ENCODE results near the gene SULF2. TPM values are rescaled to one million over a fixed set of nuclear protein-coding genes. Genes with fewer than 3 reads are reported as not detected.
"Not testable (repeated sequence)": the region's sequence is repeated elsewhere in the genome, so short reads cannot be mapped to it uniquely, and the experiment has no call there.

The SULF2 gene
- total RNA-seq, 1 experiment from 2014 or later: 66.1 TPM

DNA sequence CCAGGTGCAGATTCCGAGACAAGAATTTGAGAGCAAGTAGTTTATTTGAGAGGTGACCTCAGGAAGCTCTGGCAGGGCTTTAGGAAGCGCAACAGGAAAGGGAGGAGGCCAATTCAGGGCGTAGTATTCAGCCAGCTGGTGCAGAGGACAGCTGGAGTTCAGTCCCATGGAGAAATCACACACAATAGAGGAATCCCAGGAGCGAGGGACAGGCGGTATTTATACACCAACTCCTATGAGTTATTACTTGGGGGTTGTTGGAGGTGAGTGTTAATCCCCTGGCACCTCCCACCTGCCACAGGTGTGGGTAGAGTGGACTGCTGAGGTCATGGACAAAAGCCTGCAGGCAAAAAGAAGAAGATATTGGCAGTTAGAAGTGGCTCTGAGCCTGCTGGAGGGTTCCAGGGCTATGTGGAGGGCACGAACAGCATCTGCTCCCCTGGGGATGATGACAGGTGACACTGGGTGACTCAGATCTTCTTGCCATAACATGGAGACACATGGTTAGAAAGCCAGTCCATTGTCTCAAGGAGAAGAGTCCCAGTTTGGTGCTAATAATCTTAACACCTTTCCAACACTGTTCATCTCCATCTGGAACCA is 13.9 kb upstream of the SULF2 start:
- Histone ChIP-seq H3K27me3 (replicated peaks; ENCODE audit: control insufficient read depth, insufficient read depth, low read length) (no peaks in the 10 kb centered on the region), H3K9me3 (no peaks in the 10 kb centered on the region), H3K36me3 (ENCODE audit: control insufficient read depth, insufficient read depth, low read length) (no peaks in the 10 kb centered on the region), H3K4me1 (no peaks in the 10 kb centered on the region), H3K4me3 (ENCODE audit: low read depth, low read length) (no peak overlapping the region)
- CTCF ChIA-PET: no interaction called here
- DNase-seq: no peak
- intact Hi-C loops (cut with micrococcal nuclease; ENCODE audit: unreplicated experiment): no loop called here
- BruUV-seq (replicated peaks): no TSS peak
- Mint-ChIP-seq H3K36me3 (ENCODE audit: insufficient read depth, unreplicated experiment) (no peaks in the 10 kb centered on the region), H3K27ac (ENCODE audit: unreplicated experiment) (no peak overlapping the region), H3K27me3 (ENCODE audit: insufficient read depth, unreplicated experiment) (no peaks in the 10 kb centered on the region), H3K4me1 (ENCODE audit: low read depth, unreplicated experiment) (no peaks in the 10 kb centered on the region), H3K4me3 (ENCODE audit: unreplicated experiment) (no peak overlapping the region), H3K9me3 (ENCODE audit: unreplicated experiment) (no peaks in the 10 kb centered on the region)
- POLR2A ChIA-PET: no interaction called here
- TF ChIP-seq, protein P1, sequence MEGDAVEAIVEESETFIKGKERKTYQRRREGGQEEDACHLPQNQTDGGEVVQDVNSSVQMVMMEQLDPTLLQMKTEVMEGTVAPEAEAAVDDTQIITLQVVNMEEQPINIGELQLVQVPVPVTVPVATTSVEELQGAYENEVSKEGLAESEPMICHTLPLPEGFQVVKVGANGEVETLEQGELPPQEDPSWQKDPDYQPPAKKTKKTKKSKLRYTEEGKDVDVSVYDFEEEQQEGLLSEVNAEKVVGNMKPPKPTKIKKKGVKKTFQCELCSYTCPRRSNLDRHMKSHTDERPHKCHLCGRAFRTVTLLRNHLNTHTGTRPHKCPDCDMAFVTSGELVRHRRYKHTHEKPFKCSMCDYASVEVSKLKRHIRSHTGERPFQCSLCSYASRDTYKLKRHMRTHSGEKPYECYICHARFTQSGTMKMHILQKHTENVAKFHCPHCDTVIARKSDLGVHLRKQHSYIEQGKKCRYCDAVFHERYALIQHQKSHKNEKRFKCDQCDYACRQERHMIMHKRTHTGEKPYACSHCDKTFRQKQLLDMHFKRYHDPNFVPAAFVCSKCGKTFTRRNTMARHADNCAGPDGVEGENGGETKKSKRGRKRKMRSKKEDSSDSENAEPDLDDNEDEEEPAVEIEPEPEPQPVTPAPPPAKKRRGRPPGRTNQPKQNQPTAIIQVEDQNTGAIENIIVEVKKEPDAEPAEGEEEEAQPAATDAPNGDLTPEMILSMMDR (IDR thresholded peaks at IDR 0.05; ENCODE audit: insufficient read depth in 1 of 2, low read depth in 1 of 2, low read length in 1 of 2, severe bottlenecking in 1 of 2, unreplicated experiment in 1 of 2): no peak

DNA sequence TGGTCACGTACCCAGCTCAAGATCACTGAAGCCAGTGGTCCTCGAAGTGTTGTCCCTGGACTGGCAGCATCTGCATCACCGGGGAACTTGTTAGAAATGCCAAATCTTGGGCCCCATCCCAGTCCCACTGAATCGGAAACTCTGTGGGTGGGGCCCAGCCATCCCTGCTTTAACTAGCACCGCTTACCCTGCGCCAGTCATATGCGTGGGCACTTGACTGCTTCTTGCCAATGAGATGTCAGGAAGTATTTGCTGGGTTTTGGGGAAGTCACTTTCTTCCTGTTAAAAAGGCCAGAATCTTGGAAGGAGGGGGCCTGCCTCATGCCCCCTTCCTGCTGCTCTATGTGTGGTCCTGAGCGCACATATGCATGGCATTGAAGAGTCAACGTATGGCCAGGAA is 11.7 kb upstream of the SULF2 start:
- Histone ChIP-seq H3K9me3 (no peaks in the 10 kb centered on the region), H3K27me3 (replicated peaks; ENCODE audit: control insufficient read depth, insufficient read depth, low read length) (no peaks in the 10 kb centered on the region), H3K4me3 (ENCODE audit: low read depth, low read length) (no peak overlapping the region), H3K4me1 (no peaks in the 10 kb centered on the region), H3K36me3 (ENCODE audit: control insufficient read depth, insufficient read depth, low read length) (no peaks in the 10 kb centered on the region)
- Mint-ChIP-seq H3K4me1 (ENCODE audit: low read depth, unreplicated experiment) (no peaks in the 10 kb centered on the region), H3K27me3 (ENCODE audit: insufficient read depth, unreplicated experiment) (no peaks in the 10 kb centered on the region), H3K4me3 (ENCODE audit: unreplicated experiment) (no peak overlapping the region), H3K27ac (ENCODE audit: unreplicated experiment) (no peak overlapping the region), H3K36me3 (ENCODE audit: insufficient read depth, unreplicated experiment) (no peaks in the 10 kb centered on the region), H3K9me3 (ENCODE audit: unreplicated experiment) (no peaks in the 10 kb centered on the region)
- intact Hi-C loops (cut with micrococcal nuclease; ENCODE audit: unreplicated experiment): no loop called here
- POLR2A ChIA-PET: no interaction called here
- CTCF ChIA-PET: no interaction called here
- TF ChIP-seq, protein P1 (IDR thresholded peaks at IDR 0.05; ENCODE audit: insufficient read depth in 1 of 2, low read depth in 1 of 2, low read length in 1 of 2, severe bottlenecking in 1 of 2, unreplicated experiment in 1 of 2): no peak
- no peak for DNase-seq
- no TSS peak for BruUV-seq (replicated peaks)

DNA sequence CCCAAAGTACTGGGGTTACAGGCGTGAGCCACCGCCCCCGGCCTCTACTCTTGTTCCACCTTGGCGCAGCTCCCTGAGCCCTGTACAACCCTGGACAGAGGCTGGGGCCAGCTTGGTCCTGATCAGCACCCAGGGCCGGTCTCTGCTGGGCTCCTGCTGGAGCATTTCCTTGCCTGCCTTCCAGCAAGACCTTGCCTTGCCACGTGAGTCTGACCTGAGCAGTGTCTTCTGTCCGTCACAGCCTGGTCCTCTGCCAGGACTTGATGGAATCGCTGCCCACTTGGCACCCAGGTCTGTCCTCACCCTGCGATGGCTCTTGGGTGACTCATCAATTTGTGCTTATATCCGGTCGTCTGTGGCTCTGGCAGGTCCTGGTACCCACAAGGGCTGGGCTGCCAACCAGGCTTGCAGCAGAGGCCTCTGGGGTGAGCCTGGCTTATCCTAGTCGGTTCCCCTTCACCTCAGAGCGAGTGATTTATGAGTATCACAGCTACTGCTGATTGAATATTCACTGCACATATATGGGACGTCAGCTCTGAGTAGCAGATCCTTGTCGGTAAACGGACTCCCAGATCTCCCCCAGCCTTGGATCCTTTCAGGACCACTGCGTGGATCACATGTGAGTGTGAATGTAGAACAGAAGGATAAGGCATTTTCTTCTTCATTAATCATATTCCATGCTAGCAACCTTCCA is 10.1 kb upstream of the SULF2 start:
- no peak for DNase-seq
- intact Hi-C loops (cut with micrococcal nuclease; ENCODE audit: unreplicated experiment): no loop called here
- Histone ChIP-seq H3K9me3 (no peaks in the 10 kb centered on the region), H3K27me3 (replicated peaks; ENCODE audit: control insufficient read depth, insufficient read depth, low read length) (no peaks in the 10 kb centered on the region), H3K36me3 (ENCODE audit: control insufficient read depth, insufficient read depth, low read length) (no peaks in the 10 kb centered on the region), H3K4me1 (no peaks in the 10 kb centered on the region), H3K4me3 (ENCODE audit: low read depth, low read length) (no peak overlapping the region)
- Mint-ChIP-seq H3K4me1 (ENCODE audit: low read depth, unreplicated experiment) (peaks cover 6% of the 10 kb centered on the region), H3K36me3 (ENCODE audit: insufficient read depth, unreplicated experiment) (no peaks in the 10 kb centered on the region), H3K27ac (ENCODE audit: unreplicated experiment) (no peak overlapping the region), H3K4me3 (ENCODE audit: unreplicated experiment) (no peak overlapping the region), H3K9me3 (ENCODE audit: unreplicated experiment) (no peaks in the 10 kb centered on the region), H3K27me3 (ENCODE audit: insufficient read depth, unreplicated experiment) (no peaks in the 10 kb centered on the region)
- ChIA-PET POLR2A (no interaction called here), CTCF (no interaction called here)
- no TSS peak for BruUV-seq (replicated peaks)
- TF ChIP-seq, protein P1 (IDR thresholded peaks at IDR 0.05; ENCODE audit: insufficient read depth in 1 of 2, low read depth in 1 of 2, low read length in 1 of 2, severe bottlenecking in 1 of 2, unreplicated experiment in 1 of 2): no peak

DNA sequence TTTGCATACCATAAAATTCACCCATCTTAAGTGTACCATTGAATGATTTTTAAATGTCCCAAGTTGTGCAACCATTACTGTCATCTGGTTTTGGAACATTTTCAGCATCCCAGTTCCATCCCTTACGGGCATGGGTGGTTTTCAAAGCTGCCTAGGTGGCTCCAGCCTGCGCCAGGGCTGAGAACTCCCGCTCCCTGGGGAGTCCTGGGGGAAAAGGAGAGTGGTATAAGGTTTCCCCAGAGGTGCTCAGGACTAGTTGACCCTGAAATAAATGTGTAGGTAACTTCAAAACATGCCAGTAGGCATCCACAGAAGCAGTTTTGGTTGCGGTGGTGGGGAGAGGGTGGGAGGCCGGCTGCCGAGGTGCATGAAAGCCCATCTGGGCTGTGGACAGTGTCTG is 9.0 kb upstream of the SULF2 start:
- intact Hi-C loops (cut with micrococcal nuclease; ENCODE audit: unreplicated experiment); DNase-seq; H3K9me3 Mint-ChIP-seq (ENCODE audit: unreplicated experiment); CTCF ChIA-PET; H3K4me1 ChIP-seq; H3K4me1 Mint-ChIP-seq (ENCODE audit: low read depth, unreplicated experiment); H3K36me3 Mint-ChIP-seq (ENCODE audit: insufficient read depth, unreplicated experiment); BruUV-seq (replicated peaks); H3K36me3 ChIP-seq (ENCODE audit: control insufficient read depth, insufficient read depth, low read length); H3K4me3 Mint-ChIP-seq (ENCODE audit: unreplicated experiment); H3K27me3 ChIP-seq (replicated peaks; ENCODE audit: control insufficient read depth, insufficient read depth, low read length); POLR2A ChIA-PET; H3K4me3 ChIP-seq (ENCODE audit: low read depth, low read length); H3K27ac Mint-ChIP-seq (ENCODE audit: unreplicated experiment); H3K27me3 Mint-ChIP-seq (ENCODE audit: insufficient read depth, unreplicated experiment); H3K9me3 ChIP-seq: not testable (repeated sequence)

All from Caco-2 (cell line).